H1 (cell line): Measurements from ENCODE around the gene OPN3. TPM values are rescaled to one million over a fixed set of nuclear protein-coding genes. Genes with fewer than 3 reads are reported as not detected.

Experiments
- CTCF ChIA-PET: fragments of 300-600 bp; sonication (Branson Sonifier 250); formaldehyde crosslinking; loops from one replicate; lab custom pipeline; 2021; ENCODE audit not compliant: partially characterized antibody; lab: Charles Lee
- POLR2A ChIA-PET: fragments of 300-600 bp; sonication (Branson Sonifier 250); formaldehyde crosslinking; loops from one replicate; lab custom pipeline; 2021; ENCODE audit warnings: inconsistent platforms; ENCODE audit not compliant: partially characterized antibody; lab: Charles Lee
- DNase-seq, 2 experiments: peaks; one replicate each; pipeline versions ENCODE4 v3.0.0 to v3.0.0-alpha.2; 2010 to 2022; ENCODE audit warnings: low spot score in 2 of 2, low read depth in 1 of 2, mixed read lengths in 1 of 2
- FAIRE-seq: peaks from 2 replicates; lab custom pipeline; 2011; peaks lifted over from hg19 to GRCh38; lab: Jason Lieb, UNC
- H2AFZ ChIP-seq: 2 replicates; pipeline ENCODE4 v1.8.1; 2012; ENCODE audit warnings: low read length, inconsistent platforms
- H2AK5ac ChIP-seq: 2 replicates; pipeline ENCODE4 v1.6.1; 2013; ENCODE audit warnings: low read depth, low read length
- H2BK120ac ChIP-seq: replicated peaks from 2 replicates; pipeline ENCODE3; 2013; ENCODE audit warnings: low read depth, low read length, inconsistent platforms
- H2BK12ac ChIP-seq: 2 replicates; pipeline ENCODE4 v1.6.1; 2013; ENCODE audit warnings: low read depth, low read length
- H2BK15ac ChIP-seq: 2 replicates; pipeline ENCODE4 v1.6.1; 2013; ENCODE audit warnings: low read length
- H2BK20ac ChIP-seq: 2 replicates; pipeline ENCODE4 v1.6.1; 2013; ENCODE audit warnings: low read length
- H2BK5ac ChIP-seq: 2 replicates; pipeline ENCODE4 v1.6.1; 2013; ENCODE audit warnings: low read depth, low read length
- H3K14ac ChIP-seq: 2 replicates; pipeline ENCODE4 v1.6.1; 2013; ENCODE audit warnings: inconsistent platforms; ENCODE audit not compliant: insufficient read length
- H3K18ac ChIP-seq: 2 replicates; pipeline ENCODE4 v1.6.1; 2013; ENCODE audit warnings: low read length; ENCODE audit errors: extremely low read depth
- H3K23ac ChIP-seq: 2 replicates; pipeline ENCODE4 v1.6.1; 2013; ENCODE audit warnings: inconsistent platforms; ENCODE audit not compliant: insufficient read length
- H3K23me2 ChIP-seq: 2 replicates; pipeline ENCODE4 v1.6.1; 2013; ENCODE audit warnings: low read depth, low read length
- H3K27ac ChIP-seq: 2 replicates; pipeline ENCODE4 v1.6.1; 2011; ENCODE audit warnings: low read depth, low read length, inconsistent platforms
- H3K27me3 ChIP-seq, 4 experiments: replicated peaks in 1 of 4; 1 replicate in 1 of 4; 2 replicates in 3 of 4; pipeline versions ENCODE4 v1.6.1 to v1.8.1; 2011 to 2013; ENCODE audit warnings: low read length in 3 of 4, mild to moderate bottlenecking in 3 of 4, inconsistent platforms in 2 of 4, mixed read lengths in 2 of 4, moderate library complexity in 1 of 4; ENCODE audit not compliant: control insufficient read depth in 3 of 4, insufficient read depth in 3 of 4; ENCODE audit errors: extremely low read depth in 1 of 4
- H3K36me3 ChIP-seq, 4 experiments: 2 replicates each; pipeline versions ENCODE4 v1.6.1 to v1.8.1; 2011 to 2013; ENCODE audit warnings: mild to moderate bottlenecking in 4 of 4, low read length in 3 of 4, moderate library complexity in 2 of 4, control low read depth in 1 of 4, inconsistent platforms in 1 of 4; ENCODE audit not compliant: insufficient read depth in 4 of 4, control insufficient read depth in 2 of 4
- H3K4ac ChIP-seq: replicated peaks from 2 replicates; pipeline ENCODE3; 2013; ENCODE audit warnings: low read length, low read depth, mixed read lengths, inconsistent platforms; ENCODE audit not compliant: insufficient read length
- H3K4me1 ChIP-seq, 4 experiments: replicated peaks in 1 of 4; 1 replicate in 1 of 4; 2 replicates in 3 of 4; pipeline versions ENCODE4 v1.6.1 to v1.8.1; 2011 to 2013; ENCODE audit warnings: low read length in 3 of 4, inconsistent platforms in 2 of 4, mixed read lengths in 1 of 4; ENCODE audit not compliant: insufficient read depth in 4 of 4, control insufficient read depth in 3 of 4
- H3K4me2 ChIP-seq, 2 experiments: 2 replicates each; pipeline versions ENCODE4 v1.6.1 to v1.8.1; 2011 to 2013; ENCODE audit warnings: low read depth in 2 of 2, low read length in 2 of 2, control low read depth in 1 of 2, inconsistent platforms in 1 of 2, mild to moderate bottlenecking in 1 of 2; ENCODE audit not compliant: insufficient read depth in 1 of 2
- H3K4me3 ChIP-seq, 4 experiments: fragments of 200-600, 300-600 bp in 1 of 4; sonication (generic), shearing (Covaris generic), sonication (Bioruptor Twin) in 1 of 4; 2 replicates each; pipeline versions ENCODE4 v1.5.1 to v1.8.1; 2011 to 2016; ENCODE audit warnings: low read length in 4 of 4, low read depth in 3 of 4, control low read depth in 2 of 4, inconsistent platforms in 2 of 4, mild to moderate bottlenecking in 2 of 4, mixed read lengths in 1 of 4, moderate library complexity in 1 of 4; ENCODE audit not compliant: insufficient read depth in 2 of 4; ENCODE audit errors: extremely low read depth in 1 of 4
- H3K56ac ChIP-seq: replicated peaks from 2 replicates; pipeline ENCODE3; 2013; ENCODE audit warnings: low read depth, mild to moderate bottlenecking, mixed read lengths, low read length, inconsistent platforms; ENCODE audit not compliant: insufficient read length
- H3K79me1 ChIP-seq: 2 replicates; pipeline ENCODE4 v1.6.1; 2013; ENCODE audit warnings: low read depth, low read length, control low read depth
- H3K79me2 ChIP-seq, 2 experiments: 2 replicates each; pipeline versions ENCODE4 v1.6.1 to v1.8.1; 2012 to 2013; ENCODE audit warnings: low read length in 2 of 2, mild to moderate bottlenecking in 2 of 2, inconsistent platforms in 1 of 2; ENCODE audit not compliant: insufficient read depth in 2 of 2, control insufficient read depth in 1 of 2
- H3K9ac ChIP-seq, 4 experiments: replicated peaks in 1 of 4; 1 replicate in 1 of 4; 2 replicates in 3 of 4; pipeline versions ENCODE4 v1.6.1 to v1.8.1; 2011 to 2013; ENCODE audit warnings: low read depth in 3 of 4, low read length in 3 of 4, control low read depth in 2 of 4, mild to moderate bottlenecking in 2 of 4, moderate library complexity in 2 of 4, inconsistent platforms in 1 of 4; ENCODE audit errors: extremely low read depth in 1 of 4
- H3K9me3 ChIP-seq, 2 experiments: 2 replicates each; pipeline versions ENCODE4 v1.6.1 to v1.8.1; 2012 to 2013; ENCODE audit warnings: mild to moderate bottlenecking in 2 of 2, moderate library complexity in 2 of 2, control low read depth in 1 of 2, inconsistent platforms in 1 of 2, low read depth in 1 of 2, low read length in 1 of 2, mixed read lengths in 1 of 2; ENCODE audit not compliant: insufficient read depth in 2 of 2
- H4K20me1 ChIP-seq, 2 experiments: replicated peaks in 1 of 2; 2 replicates each; pipeline versions ENCODE3 to v1.8.1; 2011 to 2013; ENCODE audit warnings: inconsistent platforms in 2 of 2, low read length in 2 of 2, mild to moderate bottlenecking in 1 of 2; ENCODE audit not compliant: insufficient read depth in 2 of 2, control insufficient read depth in 1 of 2
- H4K5ac ChIP-seq: 2 replicates; pipeline ENCODE4 v1.6.1; 2013; ENCODE audit warnings: low read length, low read depth, mixed read lengths, inconsistent platforms; ENCODE audit not compliant: insufficient read length
- H4K8ac ChIP-seq: 2 replicates; pipeline ENCODE4 v1.8.0; 2013; ENCODE audit warnings: mild to moderate bottlenecking, moderate library complexity, low read length, inconsistent platforms; ENCODE audit not compliant: insufficient read depth; ENCODE audit errors: extremely low read depth
- H4K91ac ChIP-seq: replicated peaks from 2 replicates; pipeline ENCODE3; 2013; ENCODE audit warnings: low read length, mixed read lengths, inconsistent platforms; ENCODE audit not compliant: insufficient read length
- CBX5 ChIP-seq: fragments of 300-800, 300-1000 bp; sonication (generic); IDR thresholded peaks from 2 replicates; pipeline ENCODE4 v1.7.1; 2016; ENCODE audit warnings: antibody characterized with exemption, low read length, low read depth
- CHD2 ChIP-seq: IDR thresholded peaks from 2 replicates; pipeline ENCODE4 v1.6.1; 2012; ENCODE audit warnings: low read length, improper control_type of control experiment
- FOSL1 ChIP-seq: IDR thresholded peaks from 2 replicates; pipeline ENCODE4 v1.6.1; 2011; ENCODE audit warnings: mild to moderate bottlenecking, low read depth, low read length, moderate library complexity; ENCODE audit not compliant: insufficient read depth
- POU5F1 ChIP-seq: IDR thresholded peaks from 2 replicates; pipeline ENCODE4 v1.6.1; 2011; ENCODE audit warnings: low read depth, mild to moderate bottlenecking, low read length, moderate library complexity
- RFX5 ChIP-seq: IDR thresholded peaks from 2 replicates; pipeline ENCODE4 v1.6.1; 2011; ENCODE audit warnings: low read depth, low read length, improper control_type of control experiment, borderline replicate concordance
- TBP ChIP-seq: IDR thresholded peaks from 2 replicates; pipeline ENCODE4 v1.6.1; 2011; ENCODE audit warnings: low read depth, low read length, improper control_type of control experiment
- WGBS, 2 experiments: shearing (Covaris generic) in 1 of 2; methylation state at CpG; one replicate each; pipeline versions ENCODE4 v1.1.6 to v1.1.7; 2013 to 2015; ENCODE audit warnings: low lambda C conversion rate in 2 of 2, mixed read lengths in 2 of 2, inconsistent platforms in 1 of 2, low coverage in 1 of 2, missing lambda C conversion rate in 1 of 2; ENCODE audit not compliant: insufficient replicate concordance in 2 of 2, insufficient coverage in 1 of 2, insufficient read length in 1 of 2; ENCODE audit errors: extremely low coverage in 1 of 2, missing lambda C conversion rate in 1 of 2; 5-methylcytosine and 5-hydroxymethylcytosine counted together
- polyA plus RNA-seq, 7 experiments: library from polyadenylated mRNA; depleted of rRNA in 3 of 7; stranded (reverse) in 5 of 7; unstranded in 2 of 7; fragments of >200 nt in 5 of 7; fragments of 200-250 nt in 2 of 7; gene quantifications; 1 replicate in 5 of 7; 2 replicates in 1 of 7; 4 replicates in 1 of 7; pipeline versions ENCODE4 v1.2.1 to v1.2.3, GENCODE V29; 2011 to 2013; ENCODE audit warnings: missing spikeins in 2 of 7, mixed read lengths in 2 of 7
- total RNA-seq: library from RNA; stranded (reverse); fragmentation: NEBNext Ultra II Directional; extraction: Animal tissue kit (Norgen Biotek cat#: 25700); gene quantifications from 2 replicates; pipeline ENCODE4 v1.2.1, GENCODE V29; 2021

OPN3 gene
- total and polyA plus RNA-seq, 2 of the 8 experiments (the other 6 are each of a cell fraction or from before 2014, with no cell fraction given), result 8.8 to 19.4 TPM

DNA sequence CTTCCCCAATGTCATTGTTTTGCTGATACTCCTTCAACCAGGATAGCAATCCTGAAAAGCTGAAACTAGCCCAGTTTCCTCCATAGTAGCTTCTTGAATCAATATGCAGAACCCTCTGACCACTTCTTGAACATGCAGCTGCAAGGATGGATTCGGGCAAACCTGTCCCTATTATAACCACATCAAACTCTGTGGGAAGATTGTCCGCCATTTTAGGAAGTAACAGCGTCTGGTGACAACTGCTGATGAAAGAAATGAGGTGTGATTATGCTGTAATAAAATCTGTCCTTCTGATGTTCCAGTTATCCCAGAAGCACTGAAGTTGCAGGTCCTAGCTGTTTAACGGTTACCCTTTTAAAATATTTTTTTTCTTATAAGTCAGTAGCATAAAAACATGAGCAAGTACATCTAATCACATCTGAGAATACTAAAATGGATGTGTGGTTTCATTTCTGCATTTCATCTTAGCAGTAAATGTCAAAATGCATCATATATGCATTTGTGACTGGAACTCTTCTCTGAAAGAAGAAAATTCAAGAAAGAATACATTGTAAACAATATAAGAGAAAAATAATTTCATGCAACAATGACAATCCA lies 4.5 kb downstream of the OPN3 start:
- no peak overlapping the region for H3K56ac ChIP-seq
- H3K9me3 ChIP-seq, result no peaks in the 10 kb centered on the region
- H4K5ac ChIP-seq, result no peak overlapping the region
- ChIA-PET CTCF (interaction anchor here (0.5 to 0.7 kb wide), 2 partner anchors 24 to 355 kb away, joined by 3 to 5 read pairs; no protein-coding TSS in a partner anchor), POLR2A (no interaction called here)
- H3K23ac ChIP-seq, result no peak overlapping the region
- H3K4me3 ChIP-seq, result no peak overlapping the region
- H3K4me2 ChIP-seq, result no peak overlapping the region
- H3K9ac ChIP-seq, result no peak overlapping the region
- H3K27me3 ChIP-seq, result no peaks in the 10 kb centered on the region; a peak in 1 of 7 replicates
- H3K14ac ChIP-seq, result no peak overlapping the region
- DNase-seq, result no peak
- peaks cover 0 to 33% (median 11%) of the 10 kb centered on the region in 4 experiments; a peak in 6 of 8 replicates for H3K36me3 ChIP-seq
- FAIRE-seq, result no peak
- no peak overlapping the region for H3K27ac ChIP-seq
- H3K18ac ChIP-seq, result no peak overlapping the region
- no peak overlapping the region for H2AFZ ChIP-seq
- no peak overlapping the region for H2BK120ac ChIP-seq
- H3K23me2 ChIP-seq, result peaks cover 4% of the 10 kb centered on the region; the same call in 1 of the 2 replicates
- no peak overlapping the region for H4K91ac ChIP-seq
- no peak overlapping the region for H4K8ac ChIP-seq
- H3K4me1 ChIP-seq, result peaks cover 0 to 7% (median 3%) of the 10 kb centered on the region in 4 experiments; a peak in 5 of 7 replicates
- H2AK5ac ChIP-seq, result no peak overlapping the region
- H2BK15ac ChIP-seq, result no peak overlapping the region
- H4K20me1 ChIP-seq, result peaks cover 0 to 13% of the 10 kb centered on the region in 2 experiments
- H3K4ac ChIP-seq, result no peak overlapping the region
- H2BK20ac ChIP-seq, result no peak overlapping the region
- 87% methylated on average over 4 of the region's 4 CpGs; no CpG with 5 or more reads in 1 of the 2 experiments for WGBS, 2 experiments
- H2BK12ac ChIP-seq, result no peak overlapping the region
- H2BK5ac ChIP-seq, result no peak overlapping the region
- H3K79me1 ChIP-seq, result peaks cover 3% of the 10 kb centered on the region; the same call in 1 of the 2 replicates
- H3K79me2 ChIP-seq, result peaks cover 3 to 84% of the 10 kb centered on the region in 2 experiments; a peak in 3 of 4 replicates
- TF ChIP-seq TBP (no peak), RFX5 (no peak), CBX5 (no peak), POU5F1 (no peak), CHD2 (no peak), FOSL1 (no peak)
